DND-41 (cell line): ENCODE data around the gene DCUN1D2.

Source experiments
- CTCF ChIP-seq: IDR thresholded peaks from 2 replicates; pipeline ENCODE4 v1.5.1; 2012; ENCODE audit warnings: borderline replicate concordance, low read length, moderate library complexity, mild to moderate bottlenecking; ENCODE audit not compliant: poor library complexity, severe bottlenecking; ENCODE audit errors: extremely low read depth
- EZH2 ChIP-seq: IDR thresholded peaks from 3 replicates; pipeline ENCODE4 v1.6.1; 2012; ENCODE audit warnings: borderline replicate concordance, low read depth, mild to moderate bottlenecking, moderate library complexity, low read length, inconsistent platforms; ENCODE audit not compliant: severe bottlenecking

DNA sequence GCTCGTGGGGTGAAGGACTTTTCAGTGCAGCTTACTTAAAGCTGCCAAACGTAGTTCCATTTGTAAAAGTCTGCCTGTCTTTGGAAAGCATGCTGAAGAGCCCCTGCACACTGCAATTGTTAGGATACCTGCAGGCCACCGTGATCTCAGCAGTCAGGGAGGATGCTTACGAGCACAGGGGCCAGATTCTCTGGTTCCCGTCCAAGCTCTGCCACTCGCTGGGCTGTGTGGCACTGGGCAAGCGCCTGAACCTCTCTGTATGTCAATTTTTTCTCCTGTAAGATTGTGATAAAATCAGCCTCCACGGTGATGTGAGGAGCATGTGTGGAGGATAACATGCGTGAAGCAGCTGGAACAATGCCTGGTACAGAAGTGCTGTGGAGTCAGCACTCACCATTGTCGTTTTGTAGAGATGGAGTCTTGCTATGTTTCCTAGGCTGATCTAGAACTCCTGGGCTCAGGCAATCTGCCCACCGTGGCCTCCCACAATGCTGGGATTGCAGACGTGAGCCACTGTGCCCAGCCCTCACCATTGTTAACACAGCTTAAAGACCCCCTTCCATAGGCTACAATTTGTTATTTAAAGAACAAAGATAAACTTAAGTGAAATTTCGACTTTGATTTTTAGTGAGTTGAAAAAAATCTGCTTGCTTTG lies 40.7 kb downstream of the DCUN1D2 start:
- TF ChIP-seq EZH2 = no peak
- TF ChIP-seq CTCF = no peak
